Lower lobe of right lung (tissue), 2 donors: ENCODE measurements around the gene NKAIN4. TPM values are rescaled to one million over a fixed set of nuclear protein-coding genes. Genes with fewer than 3 reads are reported as not detected.

Experiments
- ATAC-seq, 2 donors: fragments of 200-7000 bp; cut with Tn5 transposase; one replicate each; pipeline ENCODE4 v1.9.1; 2020 to 2022; ENCODE audit warnings: mild to moderate bottlenecking in 2 of 2, moderate library complexity in 2 of 2
- DNase-seq: peaks from one replicate; pipeline ENCODE4 v3.0.0-alpha.2; 2020
- H3K27ac ChIP-seq: fragments of 200-600 bp; one replicate; pipeline ENCODE4 v1.8.0; 2022
- H3K27me3 ChIP-seq: fragments of 200-600 bp; one replicate; pipeline ENCODE4 v1.8.0; 2022; ENCODE audit warnings: low read depth
- H3K36me3 ChIP-seq: fragments of 200-600 bp; one replicate; pipeline ENCODE4 v1.8.0; 2022; ENCODE audit warnings: mild to moderate bottlenecking
- H3K4me1 ChIP-seq: fragments of 200-600 bp; one replicate; pipeline ENCODE4 v1.8.0; 2022
- H3K4me3 ChIP-seq: fragments of 200-600 bp; one replicate; pipeline ENCODE4 v1.8.0; 2022; ENCODE audit warnings: mild to moderate bottlenecking
- H3K9me3 ChIP-seq: fragments of 200-600 bp; one replicate; pipeline ENCODE4 v1.8.0; 2022
- CTCF ChIP-seq: fragments of 200-600 bp; IDR thresholded peaks from one replicate; pipeline ENCODE4 v1.8.0; 2022; ENCODE audit warnings: antibody characterized with exemption, mild to moderate bottlenecking
- intact Hi-C: fragments of 100-400 bp; cut with DNase I; formaldehyde crosslinking; loops from one replicate; pipeline ENCODE4 v1.11.0; 2022
- total RNA-seq: library from RNA; stranded (reverse); fragmentation: NEBNext Ultra II Directional; extraction: Animal tissue kit (Norgen Biotek cat#: 25700); gene quantifications from one replicate; pipeline ENCODE4 v1.2.1, GENCODE V29; 2021
- donor health status: DM: no; HTN: yes; CAD: no; lungs with severe emphysema.

Gene NKAIN4
- total RNA-seq, 1 donor from 2014 or later = not detected

GRCh38 chr20:63284544-63284949 is 30.3 kb upstream of the NKAIN4 start:
- Histone ChIP-seq H3K4me1 (no peaks in the 10 kb centered on the region), H3K27me3 (no peaks in the 10 kb centered on the region), H3K9me3 (no peaks in the 10 kb centered on the region), H3K36me3 (peaks cover 98% of the 10 kb centered on the region), H3K27ac (no peak overlapping the region), H3K4me3 (no peak overlapping the region)
- intact Hi-C loops = no loop called here
- no peak for DNase-seq
- no peak for ATAC-seq
- no peak for TF ChIP-seq CTCF

- intact Hi-C loops = no loop called here
- Histone ChIP-seq H3K36me3 (peaks cover 100% of the 10 kb centered on the region), H3K4me3 (no peak overlapping the region), H3K9me3 (no peaks in the 10 kb centered on the region), H3K27ac (no peak overlapping the region), H3K4me1 (no peaks in the 10 kb centered on the region), H3K27me3 (no peaks in the 10 kb centered on the region)
- TF ChIP-seq CTCF = no peak
- DNase-seq = no peak
- no peak for ATAC-seq
Observed at GRCh38 chr20:63284083-63284440, 29.8 kb upstream of the NKAIN4 start.

GRCh38 chr20:63283397-63284082 is 29.3 kb upstream of the NKAIN4 start:
- H3K4me3 ChIP-seq = no peak overlapping the region
- H3K4me1 ChIP-seq = no peaks in the 10 kb centered on the region
- ATAC-seq (no peak), DNase-seq (no peak)
- no peak for TF ChIP-seq CTCF
- H3K9me3 ChIP-seq = no peaks in the 10 kb centered on the region
- peaks cover 100% of the 10 kb centered on the region for H3K36me3 ChIP-seq
- H3K27ac ChIP-seq = no peak overlapping the region
- intact Hi-C loops = no loop called here
- no peaks in the 10 kb centered on the region for H3K27me3 ChIP-seq

GRCh38 chr20:63282946-63283345 is 28.7 kb upstream of the NKAIN4 start:
- intact Hi-C loops = no loop called here
- no peak overlapping the region for H3K27ac ChIP-seq

GRCh38 chr20:63281742-63282665 is 27.7 kb upstream of the NKAIN4 start:
- peaks cover 100% of the 10 kb centered on the region for H3K36me3 ChIP-seq
- no peak overlapping the region for H3K4me3 ChIP-seq
- H3K4me1 ChIP-seq = no peaks in the 10 kb centered on the region
- no peak for TF ChIP-seq CTCF
- no peak for DNase-seq
- intact Hi-C loops = no loop called here
- H3K27me3 ChIP-seq = no peaks in the 10 kb centered on the region
- H3K9me3 ChIP-seq = no peaks in the 10 kb centered on the region
- no peak for ATAC-seq
- H3K27ac ChIP-seq = no peak overlapping the region

More at GRCh38 chr20:63282946-63283345, 28.7 kb upstream of the NKAIN4 start:
- Histone ChIP-seq H3K4me3 (no peak overlapping the region), H3K9me3 (no peaks in the 10 kb centered on the region), H3K36me3 (peaks cover 100% of the 10 kb centered on the region), H3K4me1 (no peaks in the 10 kb centered on the region), H3K27me3 (no peaks in the 10 kb centered on the region)
- DNase-seq (no peak), ATAC-seq (no peak)
- TF ChIP-seq CTCF = no peak
